Measurements from ENCODE around the gene IPO7.
"Not testable (repeated sequence)": the region's sequence is repeated elsewhere in the genome, so short reads cannot be mapped to it uniquely, and the experiment has no call there.

DNA sequence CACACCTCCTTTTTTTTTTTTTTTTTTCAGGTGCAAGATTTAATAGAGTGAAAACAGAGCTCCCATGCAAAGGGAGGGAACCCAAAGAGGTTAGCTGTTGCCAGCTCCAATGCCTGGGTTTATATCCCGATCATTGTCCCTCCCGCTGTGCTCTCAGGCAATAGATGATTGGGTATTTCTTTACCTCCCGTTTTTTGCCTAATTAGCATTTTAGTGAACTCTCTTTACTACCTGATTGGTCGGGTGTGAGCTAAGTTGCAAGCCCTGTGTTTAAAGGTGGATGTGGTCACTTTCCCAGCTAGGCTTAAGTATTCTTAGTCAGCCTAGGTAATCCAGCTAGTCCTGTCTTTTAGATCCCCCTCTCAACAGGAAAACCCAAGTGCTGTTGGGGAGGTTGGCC is 36.7 kb upstream of the IPO7 start:
- not testable (repeated sequence) for TF ChIP-seq POLR2A (IDR thresholded peaks at IDR 0.05)
- TF ChIP-seq, protein P1, sequence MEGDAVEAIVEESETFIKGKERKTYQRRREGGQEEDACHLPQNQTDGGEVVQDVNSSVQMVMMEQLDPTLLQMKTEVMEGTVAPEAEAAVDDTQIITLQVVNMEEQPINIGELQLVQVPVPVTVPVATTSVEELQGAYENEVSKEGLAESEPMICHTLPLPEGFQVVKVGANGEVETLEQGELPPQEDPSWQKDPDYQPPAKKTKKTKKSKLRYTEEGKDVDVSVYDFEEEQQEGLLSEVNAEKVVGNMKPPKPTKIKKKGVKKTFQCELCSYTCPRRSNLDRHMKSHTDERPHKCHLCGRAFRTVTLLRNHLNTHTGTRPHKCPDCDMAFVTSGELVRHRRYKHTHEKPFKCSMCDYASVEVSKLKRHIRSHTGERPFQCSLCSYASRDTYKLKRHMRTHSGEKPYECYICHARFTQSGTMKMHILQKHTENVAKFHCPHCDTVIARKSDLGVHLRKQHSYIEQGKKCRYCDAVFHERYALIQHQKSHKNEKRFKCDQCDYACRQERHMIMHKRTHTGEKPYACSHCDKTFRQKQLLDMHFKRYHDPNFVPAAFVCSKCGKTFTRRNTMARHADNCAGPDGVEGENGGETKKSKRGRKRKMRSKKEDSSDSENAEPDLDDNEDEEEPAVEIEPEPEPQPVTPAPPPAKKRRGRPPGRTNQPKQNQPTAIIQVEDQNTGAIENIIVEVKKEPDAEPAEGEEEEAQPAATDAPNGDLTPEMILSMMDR (IDR thresholded peaks at IDR 0.05): not testable (repeated sequence)
